Body of pancreas (tissue), 4 donors: ENCODE measurements around the gene CENPQ. TPM values are rescaled to one million over a fixed set of nuclear protein-coding genes. Genes with fewer than 3 reads are reported as not detected.

Experiments used
- ATAC-seq: fragments of 150-250 bp; one replicate; pipeline ENCODE4 v1.9.1; 2016
- DNase-seq, 4 donors: peaks; one replicate each; pipeline ENCODE4 v3.0.0-alpha.2; 2019
- H3K27ac ChIP-seq, 4 donors: fragments of 200-600 bp; sonication (generic); 1 replicate in 3 of 4; 2 replicates in 1 of 4; pipeline versions ENCODE4 v1.5.1 to v1.6.1; 2016 to 2019; ENCODE audit warnings: mild to moderate bottlenecking in 1 of 4, mixed read lengths in 1 of 4, moderate library complexity in 1 of 4
- H3K27me3 ChIP-seq, 2 donors: fragments of 200-600 bp; sonication (generic); one replicate each; pipeline ENCODE4 v1.6.0; 2016; ENCODE audit warnings: mild to moderate bottlenecking in 1 of 2
- H3K36me3 ChIP-seq, 2 donors: fragments of 200-600 bp; sonication (generic); replicated peaks in 1 of 2; 2 replicates each; pipeline ENCODE4 v1.5.1; 2016; ENCODE audit warnings: low read depth in 2 of 2; ENCODE audit not compliant: insufficient read depth in 1 of 2
- H3K4me1 ChIP-seq: fragments of 200-600 bp; sonication (generic); one replicate; pipeline ENCODE4 v1.6.0; 2016
- H3K4me3 ChIP-seq, 2 donors: fragments of 200-600 bp; sonication (generic); 1 replicate in 1 of 2; 2 replicates in 1 of 2; pipeline ENCODE4 v1.5.1; 2016 to 2019
- H3K9me3 ChIP-seq, 3 donors: fragments of 200-600 bp; sonication (generic); 1 replicate in 2 of 3; 2 replicates in 1 of 3; pipeline ENCODE4 v1.5.1; 2016
- POLR2A ChIP-seq, 3 donors: fragments of 450-650 bp; IDR thresholded peaks; one replicate each; pipeline ENCODE4 v1.6.1; 2016; ENCODE audit warnings: antibody characterized with exemption in 3 of 3, mild to moderate bottlenecking in 2 of 3
- WGBS, 2 donors: methylation state at CpG; one replicate each; pipeline ENCODE4 v1.1.5; 2017; 5-methylcytosine and 5-hydroxymethylcytosine counted together
- intact Hi-C: fragments of 100-400 bp; cut with DNase I; formaldehyde crosslinking; loops from one replicate; pipeline ENCODE4 v1.15.1; 2023
- total RNA-seq, 2 donors: library from RNA; depleted of rRNA; stranded (reverse); fragments of >200 nt; gene quantifications; one replicate each; pipeline ENCODE4 v1.1.0, GENCODE V29; 2016
- TF ChIP-seq, protein P1 (sequence below), 7 experiments: fragments of 450-650 bp in 4 of 7; fragments of 200-600 bp in 3 of 7; sonication (generic) in 3 of 7; IDR thresholded peaks; one replicate each; pipeline ENCODE4 v1.5.1; 2016 to 2019; ENCODE audit warnings: antibody characterized with exemption in 7 of 7

The CENPQ gene
- total RNA-seq, 2 donors from 2014 or later: 0.66 to 1.8 TPM

DNA sequence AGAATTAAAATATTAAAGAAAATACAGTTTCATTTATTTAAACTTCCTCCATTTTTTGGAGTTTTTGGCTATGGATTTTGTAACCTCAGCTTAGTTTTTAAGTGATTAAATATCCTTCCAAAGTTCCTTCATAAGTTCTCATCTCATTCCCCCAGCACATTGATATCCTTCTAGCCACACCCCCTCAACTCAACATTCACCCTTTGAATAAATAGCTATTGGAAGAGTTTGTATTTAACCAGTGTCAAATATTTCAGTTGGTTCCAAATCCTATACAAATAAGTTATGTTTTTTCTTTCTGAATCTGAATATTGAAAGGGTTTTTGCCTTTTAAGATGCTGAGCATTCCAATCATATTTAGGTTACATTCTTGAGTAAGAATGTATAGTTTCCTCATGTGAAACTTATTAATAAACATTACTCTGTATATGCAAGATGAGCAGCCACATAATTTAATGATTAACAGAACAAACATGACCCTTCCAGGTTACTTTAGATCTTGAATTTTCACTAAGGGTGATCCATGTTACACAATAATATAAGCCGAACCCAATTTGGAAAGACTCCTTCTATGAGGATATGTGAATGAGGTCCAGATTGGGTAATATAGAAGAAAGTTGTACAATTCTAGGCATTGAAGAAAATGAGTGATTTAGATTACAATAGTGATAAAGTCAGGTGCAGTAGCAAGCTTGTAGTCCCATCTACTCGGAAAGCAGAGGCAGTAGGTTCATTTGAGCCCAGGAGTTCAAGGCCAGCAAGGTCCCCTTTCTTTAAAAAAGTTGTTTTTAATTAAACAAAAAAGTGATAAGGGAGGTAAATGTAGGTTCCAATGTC is 50.2 kb downstream of the CENPQ start:
- H3K27me3 ChIP-seq: no peaks in the 10 kb centered on the region
- peaks cover 13% of the 10 kb centered on the region for H3K4me1 ChIP-seq
- H3K36me3 ChIP-seq: no peaks in the 10 kb centered on the region
- WGBS, 2 donors: 21 to 27% methylated on average over 2 of the region's 2 CpGs
- no peaks in the 10 kb centered on the region for H3K9me3 ChIP-seq
- no peak for DNase-seq
- H3K4me3 ChIP-seq: no peak overlapping the region
- no peak overlapping the region for H3K27ac ChIP-seq
- intact Hi-C loops: no loop called here
- no peak for TF ChIP-seq POLR2A (IDR thresholded peaks at IDR 0.05)
- TF ChIP-seq, protein P1, sequence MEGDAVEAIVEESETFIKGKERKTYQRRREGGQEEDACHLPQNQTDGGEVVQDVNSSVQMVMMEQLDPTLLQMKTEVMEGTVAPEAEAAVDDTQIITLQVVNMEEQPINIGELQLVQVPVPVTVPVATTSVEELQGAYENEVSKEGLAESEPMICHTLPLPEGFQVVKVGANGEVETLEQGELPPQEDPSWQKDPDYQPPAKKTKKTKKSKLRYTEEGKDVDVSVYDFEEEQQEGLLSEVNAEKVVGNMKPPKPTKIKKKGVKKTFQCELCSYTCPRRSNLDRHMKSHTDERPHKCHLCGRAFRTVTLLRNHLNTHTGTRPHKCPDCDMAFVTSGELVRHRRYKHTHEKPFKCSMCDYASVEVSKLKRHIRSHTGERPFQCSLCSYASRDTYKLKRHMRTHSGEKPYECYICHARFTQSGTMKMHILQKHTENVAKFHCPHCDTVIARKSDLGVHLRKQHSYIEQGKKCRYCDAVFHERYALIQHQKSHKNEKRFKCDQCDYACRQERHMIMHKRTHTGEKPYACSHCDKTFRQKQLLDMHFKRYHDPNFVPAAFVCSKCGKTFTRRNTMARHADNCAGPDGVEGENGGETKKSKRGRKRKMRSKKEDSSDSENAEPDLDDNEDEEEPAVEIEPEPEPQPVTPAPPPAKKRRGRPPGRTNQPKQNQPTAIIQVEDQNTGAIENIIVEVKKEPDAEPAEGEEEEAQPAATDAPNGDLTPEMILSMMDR (IDR thresholded peaks at IDR 0.05): no peak
- ATAC-seq: no peak

DNA sequence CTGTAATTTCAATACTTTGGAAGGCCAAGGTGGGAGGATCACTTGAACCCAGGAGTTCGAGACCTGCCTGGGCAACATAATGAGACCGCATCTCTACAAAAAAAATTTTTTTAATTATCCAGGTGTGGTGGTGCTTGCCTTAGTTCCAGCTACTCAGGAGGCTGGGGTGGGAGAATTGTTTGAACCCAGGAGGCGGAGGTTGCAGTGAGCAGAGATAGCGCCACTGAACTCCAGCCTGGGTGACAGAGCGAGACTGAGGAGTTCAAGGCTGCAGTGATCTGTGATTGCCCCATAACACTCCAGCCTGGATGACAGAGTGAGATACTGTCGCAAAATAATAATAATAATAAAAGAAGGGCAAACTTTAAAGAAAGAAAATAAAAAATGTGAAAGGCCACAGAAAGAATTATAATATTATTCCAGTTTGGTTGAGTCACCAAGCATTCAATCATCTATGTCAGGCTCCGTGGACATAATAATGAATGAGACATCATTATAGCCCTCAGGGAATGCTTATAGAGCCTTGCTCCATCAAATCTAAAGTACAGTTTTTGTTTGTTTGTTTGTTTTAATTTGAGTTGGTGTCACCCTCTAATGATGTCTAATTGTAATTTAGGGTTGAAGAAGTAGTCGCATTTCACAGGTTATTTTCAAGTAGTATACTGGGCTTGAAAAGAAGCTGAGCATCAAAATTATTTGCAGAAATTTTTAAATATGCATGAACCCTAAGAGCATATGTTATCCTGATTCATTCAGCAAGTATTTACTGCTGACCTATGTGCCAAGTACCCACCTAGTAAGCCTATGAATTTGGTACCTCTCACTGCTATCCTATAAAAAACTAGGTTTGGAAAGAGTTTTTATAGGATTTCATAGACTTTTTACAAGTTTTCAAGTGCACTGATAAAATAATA is 51.7 kb downstream of the CENPQ start:
- TF ChIP-seq, protein P1 (IDR thresholded peaks at IDR 0.05): no peak
- TF ChIP-seq POLR2A (IDR thresholded peaks at IDR 0.05): no peak
- intact Hi-C loops: no loop called here
- no peaks in the 10 kb centered on the region for H3K27me3 ChIP-seq
- no peak overlapping the region for H3K4me3 ChIP-seq
- H3K4me1 ChIP-seq: peaks cover 13% of the 10 kb centered on the region
- no peak for ATAC-seq
- no peak overlapping the region for H3K27ac ChIP-seq
- H3K36me3 ChIP-seq: no peaks in the 10 kb centered on the region
- 82 to 90% methylated on average over 8 of the region's 8 CpGs for WGBS, 2 donors
- H3K9me3 ChIP-seq: no peaks in the 10 kb centered on the region
- no peak for DNase-seq

DNA sequence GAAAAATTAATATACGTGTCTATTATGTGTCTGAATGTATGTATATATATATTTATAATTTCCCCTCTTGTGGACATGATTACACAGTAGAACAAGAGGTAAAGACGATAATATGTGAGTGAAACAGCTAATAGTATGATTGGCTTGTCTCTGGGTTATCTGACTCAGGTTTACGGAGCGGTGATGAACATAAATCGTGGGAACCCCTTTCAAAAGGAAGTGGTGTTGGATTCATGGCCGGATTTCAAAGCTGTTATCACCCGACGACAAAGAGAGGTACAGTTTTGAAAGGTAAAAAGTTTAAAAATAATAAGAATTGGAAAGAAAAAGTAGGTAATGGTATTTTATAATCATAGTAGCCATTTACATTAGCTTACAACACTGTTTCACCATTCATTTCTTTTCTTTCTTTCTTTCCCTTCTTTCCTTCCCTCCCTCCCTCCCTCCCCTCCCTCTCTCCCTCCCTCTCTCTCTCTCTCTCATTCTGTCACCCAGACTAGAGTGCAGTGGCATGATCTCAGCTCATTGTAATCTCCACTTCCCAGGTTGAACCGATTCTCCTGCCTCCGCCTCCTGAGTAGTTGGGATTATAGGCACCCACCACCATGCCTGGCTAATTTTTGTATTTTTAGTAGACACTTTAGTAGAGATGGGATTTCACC is 52.4 kb downstream of the CENPQ start:
- intact Hi-C loops: no loop called here
- WGBS, 2 donors: 78 to 80% methylated on average over 10 of the region's 10 CpGs

DNA sequence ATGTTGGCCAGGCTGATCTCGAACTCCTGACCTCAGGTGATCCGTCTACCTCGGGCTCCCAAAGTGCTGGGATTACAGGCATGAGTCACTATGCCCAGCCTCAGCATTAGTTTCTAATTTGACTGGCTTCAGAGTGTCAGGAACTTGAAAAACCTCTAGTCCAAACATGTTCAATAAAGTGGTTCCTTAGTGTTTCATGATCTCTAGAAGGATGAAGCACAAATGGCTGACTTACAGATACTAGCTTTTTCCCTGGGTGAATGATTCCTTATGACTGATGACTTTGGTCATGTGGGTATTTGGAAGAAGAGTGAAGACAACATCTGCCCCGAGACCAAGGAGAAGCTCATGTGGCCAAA is 53.0 kb downstream of the CENPQ start:
- ATAC-seq (no peak), DNase-seq (no peak)
- no peak overlapping the region for H3K4me3 ChIP-seq
- WGBS, 2 donors: 92 to 99% methylated on average over 4 of the region's 4 CpGs
- H3K27ac ChIP-seq: no peak overlapping the region
- no peaks in the 10 kb centered on the region for H3K9me3 ChIP-seq
- no peaks in the 10 kb centered on the region for H3K27me3 ChIP-seq
- no peak for TF ChIP-seq POLR2A (IDR thresholded peaks at IDR 0.05)
- TF ChIP-seq, protein P1 (IDR thresholded peaks at IDR 0.05): no peak
- intact Hi-C loops: no loop called here
- H3K4me1 ChIP-seq: peaks cover 13% of the 10 kb centered on the region
- H3K36me3 ChIP-seq: no peaks in the 10 kb centered on the region

More for the DNA sequence above, 52.4 kb downstream of the CENPQ start:
- Histone ChIP-seq H3K27me3 (no peaks in the 10 kb centered on the region), H3K36me3 (no peaks in the 10 kb centered on the region), H3K4me3 (no peak overlapping the region), H3K27ac (no peak overlapping the region), H3K4me1 (peaks cover 13% of the 10 kb centered on the region), H3K9me3 (no peaks in the 10 kb centered on the region)
- DNase-seq (no peak), ATAC-seq (no peak)
- TF ChIP-seq POLR2A (IDR thresholded peaks at IDR 0.05): no peak
- TF ChIP-seq, protein P1 (IDR thresholded peaks at IDR 0.05): no peak
